Pulmonary artery endothelial cell (primary cell): ENCODE measurements around the gene GSDME. TPM values are rescaled to one million over a fixed set of nuclear protein-coding genes. Genes with fewer than 3 reads are reported as not detected.

Source experiments
- DNase-seq: peaks from one replicate; pipeline ENCODE4 v3.0.0-alpha.2; 2011; ENCODE audit warnings: low read depth, low spot score
- total RNA-seq: library from RNA; depleted of rRNA; stranded (reverse); fragments of >200 nt; gene quantifications from 2 replicates; pipeline ENCODE4 v1.2.3, GENCODE V29; 2014

Gene GSDME
- total RNA-seq, 1 donor from 2014 or later, result 32.6 TPM

DNA sequence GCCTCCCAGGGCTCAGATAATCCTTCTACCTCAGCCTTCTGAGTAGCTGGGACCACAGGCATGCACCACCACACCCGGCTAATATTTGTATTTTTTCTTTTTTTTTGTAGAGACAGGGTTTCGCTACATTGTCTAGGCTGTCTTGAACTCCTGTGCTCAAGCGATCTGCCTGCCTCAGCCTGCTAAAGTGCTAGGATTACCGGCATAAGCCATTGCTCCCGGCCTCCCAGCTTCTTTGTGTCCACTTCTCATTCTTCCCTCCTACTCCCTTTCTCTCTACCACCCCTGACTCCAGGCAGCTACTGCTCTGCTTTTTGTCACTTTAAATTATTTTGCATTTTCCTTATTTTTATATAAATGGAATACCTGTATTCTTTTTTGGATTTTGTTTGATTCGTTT lies 100.7 kb downstream of the GSDME start:
- DNase-seq, result no peak

DNA sequence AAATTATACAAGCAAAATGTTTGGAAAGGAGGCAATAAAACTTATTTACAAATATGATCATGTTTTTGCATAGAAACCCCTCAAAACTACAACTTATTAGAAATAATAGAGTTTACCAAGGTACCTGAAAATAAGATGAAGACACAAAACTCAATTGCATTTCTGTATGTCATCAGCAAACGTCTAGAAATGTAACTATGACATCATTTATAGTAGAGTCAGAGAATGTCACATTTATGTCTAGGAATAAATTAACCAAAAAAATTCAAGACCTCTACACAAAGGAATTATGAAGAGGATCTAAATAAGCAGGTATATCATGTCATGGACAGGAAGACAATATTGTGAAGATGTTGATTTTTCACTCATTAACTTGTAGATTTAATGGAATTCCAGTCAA lies 103.0 kb downstream of the GSDME start:
- no peak for DNase-seq

DNA sequence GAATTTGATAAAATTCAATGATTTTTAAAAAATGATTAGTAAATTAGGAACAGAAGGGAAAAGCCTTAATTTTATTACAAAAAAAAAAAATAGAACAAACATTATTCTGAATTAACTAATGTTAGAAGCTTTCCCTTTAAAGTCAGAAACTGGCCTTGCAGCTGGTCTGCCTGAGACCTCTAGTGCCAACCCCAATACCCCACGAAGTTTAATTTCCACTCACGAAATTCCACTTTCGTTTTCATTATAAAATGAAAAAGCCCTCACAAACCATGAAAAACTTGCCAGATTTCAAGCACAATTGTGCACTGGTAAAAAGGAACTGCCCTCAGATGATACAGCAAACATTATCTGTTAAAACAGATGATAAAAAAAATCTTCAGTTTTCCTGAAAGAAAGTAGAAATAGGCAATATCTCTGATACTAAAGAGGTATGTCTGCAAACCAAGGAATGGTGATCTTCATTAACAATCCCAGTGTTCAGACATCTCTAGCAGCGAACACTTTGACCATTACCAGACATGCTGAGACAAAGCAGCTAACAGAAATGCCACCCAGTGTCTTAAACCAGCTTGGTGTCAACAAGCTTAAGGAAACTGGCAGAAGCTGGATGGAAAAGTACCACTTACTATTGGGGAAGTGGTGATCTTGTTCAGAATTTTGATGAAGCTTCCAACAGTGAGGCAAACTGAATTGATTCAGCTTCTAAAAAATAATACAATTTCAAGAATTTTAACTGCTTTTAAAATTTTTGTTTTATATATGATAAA lies 103.8 kb downstream of the GSDME start:
- DNase-seq, result no peak

DNA sequence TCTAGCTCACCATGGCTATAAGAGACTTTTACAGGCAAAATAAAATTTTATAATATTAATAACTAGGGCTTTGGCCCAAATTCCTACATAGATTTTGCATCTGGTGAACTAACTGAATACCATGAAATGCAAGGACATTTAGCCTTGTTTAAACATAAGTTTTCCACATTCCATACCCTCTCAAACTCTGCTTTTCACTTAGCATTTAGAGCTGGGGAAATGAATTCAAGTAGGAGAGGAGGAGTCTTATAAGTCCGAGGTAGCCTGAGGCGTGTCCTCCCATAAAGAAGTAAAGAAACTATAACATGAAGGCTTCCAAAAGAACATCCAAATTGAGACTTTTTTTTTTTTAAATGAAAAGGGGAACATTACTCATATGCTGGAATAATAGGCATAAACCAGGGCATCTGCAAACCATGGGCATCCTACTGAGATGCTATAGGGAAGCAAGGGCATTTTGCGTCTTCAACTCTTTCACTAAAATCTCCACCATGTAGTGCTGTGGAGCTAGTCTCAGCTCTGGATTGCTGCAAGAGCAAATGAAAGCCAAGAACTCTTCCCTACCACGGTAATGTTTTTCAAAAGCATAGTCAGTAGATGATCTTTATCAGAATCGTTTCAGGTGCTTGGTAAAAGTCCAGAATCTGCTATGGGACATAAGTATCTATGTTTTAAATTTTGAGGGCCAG lies 104.9 kb downstream of the GSDME start:
- DNase-seq, result no peak

Other genes starting within 250 kb of the GSDME start
- 24.6 and 26.3 TPM in 2 replicates for gene PALS2, start 184.0 kb downstream of the GSDME start, total RNA-seq
- gene OSBPL3, start 222.7 kb upstream of the GSDME start, total RNA-seq, result 28.2 and 43.8 TPM in 2 replicates